Caki2 (cell line): ENCODE results near the gene SLAMF6. TPM values are rescaled to one million over a fixed set of nuclear protein-coding genes. Genes with fewer than 3 reads are reported as not detected.
"Not testable (repeated sequence)": the region's sequence is repeated elsewhere in the genome, so short reads cannot be mapped to it uniquely, and the experiment has no call there.

Experiments used
- DNase-seq: peaks from one replicate; pipeline ENCODE4 v3.0.0-alpha.2; 2015; ENCODE audit warnings: low read depth
- in situ Hi-C: cut with HindIII; loops from 2 replicates; pipeline ENCODE4 v1.10.0; 2016; ENCODE audit warnings: low sequenced_read_pairs, low pct_unique_long_range_greater_than_20kb, mixed read lengths
- total RNA-seq: library from RNA; depleted of rRNA; stranded (reverse); fragments of >200 nt; shearing (Covaris generic); gene quantifications from 2 replicates; pipeline ENCODE4 v1.2.3, GENCODE V29; 2014; ENCODE audit warnings: low replicate concordance; rRNA removed

SLAMF6 gene
- not detected in 2 replicates for total RNA-seq

DNA sequence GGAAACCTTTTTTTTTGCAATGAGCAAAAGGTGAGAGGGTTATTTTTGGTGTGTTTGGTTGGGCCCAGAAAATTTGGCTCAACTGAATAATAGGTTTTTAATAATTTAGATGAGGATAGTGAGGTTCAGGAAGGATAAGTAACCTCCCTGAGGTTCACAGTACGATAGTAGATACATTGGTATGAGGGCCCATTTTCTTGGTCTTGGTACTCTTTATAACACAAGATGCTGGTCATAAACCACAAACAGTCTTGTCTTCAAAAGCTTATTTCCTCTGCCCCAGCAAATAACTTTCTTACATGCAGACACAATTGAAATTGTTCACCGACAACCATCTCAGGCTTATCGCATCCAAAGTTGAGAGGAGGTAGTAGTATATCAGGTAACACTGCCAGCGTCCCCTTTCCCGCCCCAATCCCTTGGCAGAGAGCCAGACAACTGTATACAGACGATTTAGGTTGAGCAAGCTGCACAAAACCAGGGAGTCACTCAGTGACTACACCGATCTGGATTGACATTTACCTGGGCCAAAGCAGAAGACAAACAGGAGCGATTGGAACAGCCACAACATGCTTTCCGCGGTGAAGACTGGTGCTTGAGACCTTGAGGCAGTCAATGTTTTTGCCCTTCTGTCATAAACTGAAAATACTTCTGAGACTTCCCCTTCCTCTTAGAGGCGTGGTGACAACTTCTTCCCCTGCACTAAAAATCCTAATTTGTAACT is at the start of gene SLAMF6:
TSS of gene SLAMF6 (minus strand) at position 634 of the 724 bp plus-strand sequence. CDS start at position 571, 63 bp downstream.
- in situ Hi-C loops: no loop called here
- DNase-seq: no peak

DNA sequence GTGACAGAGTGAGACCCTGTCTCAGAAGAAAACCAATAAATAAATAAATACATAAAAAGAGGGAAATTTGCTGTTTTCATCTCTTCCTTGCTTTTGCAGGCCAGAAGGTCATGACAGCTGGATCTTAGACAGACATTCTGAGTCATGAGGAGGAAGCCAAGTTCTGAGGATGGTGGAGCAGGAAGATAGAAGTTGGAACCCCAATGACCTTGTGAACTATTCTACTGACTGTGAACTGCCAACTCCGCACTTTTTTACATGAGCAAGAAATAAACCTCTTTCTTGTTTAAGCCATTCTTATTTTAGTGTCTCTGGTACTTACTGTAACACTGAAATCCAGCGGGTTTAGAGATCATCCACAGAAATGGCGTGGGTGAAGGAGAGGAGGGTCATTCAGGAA is 47.8 kb upstream of the SLAMF6 start:
- DNase-seq: no peak
- in situ Hi-C loops: no loop called here

GRCh38 chr1:160569806-160570205 is 46.8 kb upstream of the SLAMF6 start:
- DNase-seq: no peak
- in situ Hi-C loops: no loop called here

GRCh38 chr1:160567858-160568682 is 45.0 kb upstream of the SLAMF6 start:
- in situ Hi-C loops: no loop called here
- no peak for DNase-seq

DNA sequence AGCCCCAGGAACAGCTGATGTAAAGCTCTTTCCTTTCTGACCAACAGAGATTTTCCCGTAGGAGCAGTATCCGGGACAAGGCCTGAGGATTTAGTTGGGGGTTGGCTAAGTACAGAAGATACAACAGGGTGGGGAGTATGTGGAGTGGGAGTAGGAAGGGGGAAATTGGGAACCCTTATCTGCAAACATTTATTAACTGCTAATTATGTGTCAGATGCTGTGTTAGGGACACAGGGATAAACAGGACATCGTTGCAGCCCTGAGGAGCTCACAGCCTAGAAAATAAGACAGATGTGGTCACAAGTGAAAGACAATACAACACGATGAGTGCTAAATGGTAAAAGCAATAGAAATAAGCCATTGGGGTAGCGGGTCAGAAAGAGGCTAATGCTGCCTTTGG is 44.3 kb upstream of the SLAMF6 start:
- in situ Hi-C loops: no loop called here
- no peak for DNase-seq

- in situ Hi-C loops: no loop called here
- no peak for DNase-seq
Observed at GRCh38 chr1:160565564-160565963, 42.5 kb upstream of the SLAMF6 start.

- in situ Hi-C loops: not testable (repeated sequence)
Observed at GRCh38 chr1:160563230-160563629, 40.2 kb upstream of the SLAMF6 start.

DNA sequence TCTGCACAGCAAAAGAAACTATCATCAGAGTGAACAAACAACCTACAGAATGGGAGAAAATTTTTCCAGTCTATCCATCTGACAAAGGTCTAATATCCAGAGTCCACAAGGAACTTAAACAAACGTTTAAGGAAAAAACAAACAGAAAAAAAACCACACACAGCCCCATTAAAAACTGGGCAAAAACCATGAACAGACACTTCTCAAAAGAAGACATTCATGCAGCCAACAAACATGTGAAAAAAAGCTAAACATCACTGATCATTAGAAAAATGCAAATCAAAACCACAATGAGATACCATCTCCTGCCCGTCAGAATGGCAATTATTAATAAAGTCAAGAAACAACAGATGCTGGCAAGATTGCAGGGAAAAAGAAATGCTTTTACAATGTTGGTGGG is 39.7 kb upstream of the SLAMF6 start:
- in situ Hi-C loops, DNase-seq: not testable (repeated sequence)

More at GRCh38 chr1:160563230-160563629, 40.2 kb upstream of the SLAMF6 start:
- not testable (repeated sequence) for DNase-seq

GRCh38 chr1:160560806-160561205 is 37.8 kb upstream of the SLAMF6 start:
- in situ Hi-C loops: no loop called here
- no peak for DNase-seq

- DNase-seq: no peak
- in situ Hi-C loops: no loop called here
Observed at GRCh38 chr1:160560045-160560705, 37.1 kb upstream of the SLAMF6 start.

GRCh38 chr1:160559437-160559836 is 36.4 kb upstream of the SLAMF6 start:
- in situ Hi-C loops, DNase-seq: not testable (repeated sequence)

- in situ Hi-C loops: no loop called here
- DNase-seq: no peak
Observed at GRCh38 chr1:160558660-160559380, 35.8 kb upstream of the SLAMF6 start.

DNA sequence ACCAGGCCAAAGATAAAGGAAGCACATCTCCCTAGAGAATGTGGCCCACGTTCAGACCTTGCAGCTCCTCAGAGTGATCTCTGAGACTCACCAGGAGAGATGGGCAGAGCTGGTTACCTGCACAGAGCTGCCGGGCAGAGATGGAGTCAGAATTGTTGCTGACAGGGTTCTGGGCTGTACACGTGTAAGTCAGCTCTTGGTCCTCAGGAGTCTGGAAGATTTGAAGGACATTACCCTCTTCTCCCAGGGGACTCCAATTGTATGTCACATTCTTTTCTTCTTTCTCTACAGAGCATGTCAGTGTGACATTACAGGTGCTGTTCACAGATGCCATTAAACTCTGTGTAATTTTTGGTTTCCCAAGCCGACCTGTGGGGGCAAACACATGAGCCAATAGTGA is 30.7 kb upstream of the SLAMF6 start:
- in situ Hi-C loops: no loop called here
- DNase-seq: no peak

- in situ Hi-C loops: no loop called here
- DNase-seq: no peak
Observed at GRCh38 chr1:160552425-160552824, 29.4 kb upstream of the SLAMF6 start.

DNA sequence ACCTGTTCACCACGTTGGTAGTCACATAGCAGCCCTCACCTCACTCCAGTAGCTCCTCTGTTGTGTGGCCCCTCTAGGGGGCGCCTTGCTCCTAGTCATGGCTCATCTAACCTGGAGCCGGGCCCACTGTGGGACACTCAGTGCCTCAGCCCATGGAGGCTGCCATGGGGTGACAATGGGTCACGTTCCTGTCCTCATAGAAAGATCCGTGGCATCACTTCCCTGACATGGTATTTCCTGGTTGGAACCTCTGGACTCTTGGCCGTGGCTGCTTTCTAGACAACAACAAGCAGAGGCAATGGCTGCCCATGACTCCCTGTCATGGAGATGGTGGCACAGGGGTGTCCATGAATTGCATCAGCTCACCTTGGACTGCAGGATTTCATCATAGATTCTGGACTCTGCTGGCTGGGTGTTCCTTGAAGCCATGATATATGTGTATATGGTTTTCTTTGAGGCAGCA is 27.5 kb upstream of the SLAMF6 start:
- in situ Hi-C loops: no loop called here
- no peak for DNase-seq

DNA sequence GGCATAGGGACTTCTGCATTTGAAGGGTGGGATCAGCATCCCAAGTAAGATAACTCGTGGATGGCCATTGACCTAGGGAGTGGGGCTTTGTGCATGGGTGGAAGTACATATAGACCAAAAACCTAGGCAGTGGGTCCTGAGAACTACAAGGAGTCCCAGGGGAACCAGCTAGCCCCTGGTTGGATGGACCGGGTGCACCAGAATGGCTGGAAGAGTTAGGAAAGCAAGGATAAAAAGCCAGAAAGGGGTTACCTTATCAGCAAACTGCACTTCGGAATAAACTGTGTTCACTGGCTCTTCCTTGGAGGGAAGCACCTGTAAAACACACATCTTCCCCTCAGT is 26.6 kb upstream of the SLAMF6 start:
- DNase-seq: no peak
- in situ Hi-C loops: no loop called here

DNA sequence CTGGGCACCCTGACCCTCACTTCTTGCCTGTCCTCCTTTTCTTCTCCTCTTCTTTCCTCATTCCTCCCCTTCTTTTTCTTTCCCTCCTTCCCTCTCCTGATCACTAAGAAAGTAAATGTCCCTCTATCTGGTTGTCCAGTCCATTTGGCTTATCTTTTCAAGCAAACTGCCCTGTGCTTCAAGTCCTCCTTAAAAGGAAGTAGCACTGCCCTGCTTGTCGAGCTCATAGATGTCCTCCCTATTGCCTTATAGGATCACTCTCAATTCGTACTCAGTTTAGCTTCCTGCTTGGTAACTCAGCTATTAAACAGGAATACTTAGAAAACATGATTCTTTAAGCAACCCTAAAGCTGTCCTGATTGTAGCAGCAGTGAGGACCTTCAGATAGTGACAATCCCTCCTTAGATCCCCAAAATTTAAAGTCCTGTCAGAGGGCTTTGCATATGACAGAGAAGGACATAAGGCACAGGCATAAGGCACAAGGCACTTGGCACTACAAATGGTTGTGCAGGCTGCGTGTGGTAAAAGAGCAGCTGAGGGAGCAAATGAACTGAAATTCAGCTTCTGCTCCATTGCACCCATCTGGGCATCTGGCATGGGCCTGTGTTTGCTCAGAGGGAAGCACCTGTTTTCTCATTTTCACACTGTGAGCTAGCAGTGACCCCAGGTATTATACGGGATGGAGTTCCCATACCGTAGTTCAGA is 26.1 kb upstream of the SLAMF6 start:
- in situ Hi-C loops: no loop called here
- no peak for DNase-seq

- in situ Hi-C loops: no loop called here
- DNase-seq: no peak
Observed at GRCh38 chr1:160548183-160548582, 25.1 kb upstream of the SLAMF6 start.
